PC-3 (cell line): ENCODE data around the gene NTF3. TPM values are rescaled to one million over a fixed set of nuclear protein-coding genes. Genes with fewer than 3 reads are reported as not detected.

ENCODE experiments used
- ATAC-seq: fragments of 200-7000 bp; cut with Tn5 transposase; 2 replicates; pipeline ENCODE4 v1.9.1; 2020; ENCODE audit warnings: mild to moderate bottlenecking, moderate library complexity
- BruUV-seq: library from RNA; stranded (reverse); fragments of 400-500 nt; replicated peaks from 2 replicates; lab custom pipeline; 2021; lab: Mats Ljungman, UMichigan
- CTCF ChIA-PET: fragments of 300-600 bp; sonication (Branson Sonifier 250); formaldehyde crosslinking; loops from one replicate; lab custom pipeline; 2022; ENCODE audit warnings: antibody characterized with exemption; lab: Charles Lee
- POLR2A ChIA-PET: fragments of 300-600 bp; sonication (Branson Sonifier 250); formaldehyde crosslinking; loops from one replicate; lab custom pipeline; 2022; ENCODE audit warnings: antibody characterized with exemption; ENCODE audit not compliant: unreplicated experiment; lab: Charles Lee
- DNase-seq: peaks from one replicate; pipeline ENCODE4 v3.0.0-alpha.2; 2015
- H2AFZ ChIP-seq: fragments of 300-600 bp; sonication (generic); 2 replicates; pipeline ENCODE4 v1.6.0; 2016; ENCODE audit warnings: antibody characterized with exemption, low read length
- H3F3A ChIP-seq: fragments of 300-600 bp; sonication (generic); one replicate; pipeline ENCODE4 v1.6.0; 2017; ENCODE audit warnings: antibody characterized with exemption, low read length, control low read depth, mild to moderate bottlenecking; ENCODE audit not compliant: unreplicated experiment
- H3K27ac ChIP-seq: fragments of 300-600 bp; sonication (generic); 2 replicates; pipeline ENCODE4 v1.5.1; 2016; ENCODE audit warnings: mild to moderate bottlenecking, low read length
- H3K27me3 ChIP-seq: fragments of 300-600 bp; sonication (generic); 2 replicates; pipeline ENCODE4 v1.6.1; 2016; ENCODE audit warnings: low read length, mixed read lengths
- H3K36me3 ChIP-seq: fragments of 300-600 bp; sonication (generic); 2 replicates; pipeline ENCODE4 v1.6.1; 2016; ENCODE audit warnings: low read depth, mixed run types, low read length, mixed read lengths
- H3K4me1 ChIP-seq: fragments of 300-600 bp; sonication (generic); 2 replicates; pipeline ENCODE4 v1.5.1; 2016; ENCODE audit warnings: low read length; ENCODE audit not compliant: insufficient read depth
- H3K4me2 ChIP-seq: fragments of 300-600 bp; sonication (generic); 2 replicates; pipeline ENCODE4 v1.6.0; 2016; ENCODE audit warnings: low read length
- H3K4me3 ChIP-seq: fragments of 300-600 bp; sonication (generic); 2 replicates; pipeline ENCODE4 v1.5.1; 2016; ENCODE audit warnings: mild to moderate bottlenecking, low read length, mixed read lengths
- H3K79me2 ChIP-seq: fragments of 300-600 bp; sonication (generic); 2 replicates; pipeline ENCODE4 v1.6.1; 2017; ENCODE audit warnings: low read length, mixed read lengths
- H3K9ac ChIP-seq: fragments of 300-600 bp; sonication (generic); 2 replicates; pipeline ENCODE4 v1.6.0; 2016; ENCODE audit warnings: mild to moderate bottlenecking, low read length
- H3K9me2 ChIP-seq: fragments of 300-600 bp; sonication (generic); replicated peaks from 2 replicates; pipeline ENCODE4 v1.6.1; 2016; ENCODE audit warnings: mixed run types, low read length, mixed read lengths
- H3K9me3 ChIP-seq: fragments of 300-600 bp; sonication (generic); 2 replicates; pipeline ENCODE4 v1.6.1; 2016; ENCODE audit warnings: low read length, mixed read lengths
- H4K20me1 ChIP-seq: fragments of 300-600 bp; sonication (generic); 2 replicates; pipeline ENCODE4 v1.6.1; 2016; ENCODE audit warnings: low read length, mixed read lengths
- CTCF ChIP-seq: fragments of 300-600 bp; sonication (generic); conservative IDR thresholded peaks from 2 replicates; pipeline ENCODE4 v1.5.1; 2017; ENCODE audit warnings: antibody characterized with exemption, low read depth, mild to moderate bottlenecking, low read length
- EZH2 ChIP-seq: fragments of 300-600 bp; sonication (generic); IDR thresholded peaks from one replicate; pipeline ENCODE4 v1.6.1; 2017; ENCODE audit warnings: antibody characterized with exemption, mild to moderate bottlenecking, low read length; ENCODE audit not compliant: unreplicated experiment
- EZH2phosphoT487 ChIP-seq: fragments of 300-600 bp; sonication (generic); IDR thresholded peaks from 2 replicates; pipeline ENCODE4 v1.6.1; 2018; ENCODE audit warnings: mild to moderate bottlenecking, antibody characterized with exemption, low read length, borderline replicate concordance
- intact Hi-C: fragments of 100-400 bp; cut with micrococcal nuclease; formaldehyde crosslinking; loops from 2 replicates; pipeline ENCODE4 v1.9.0; 2023
- total RNA-seq: library from RNA; depleted of rRNA; stranded (reverse); fragments of >200 nt; gene quantifications from 2 replicates; pipeline ENCODE4 v1.2.3, GENCODE V29; 2014

The NTF3 gene
- total RNA-seq, 1 experiment from 2014 or later = not detected

- peaks cover 6% of the 10 kb centered on the region; the same call in 1 of the 2 replicates for H3K27me3 ChIP-seq
- H3K4me2 ChIP-seq = no peak overlapping the region
- no peak overlapping the region for H2AFZ ChIP-seq
- H3K36me3 ChIP-seq = no peaks in the 10 kb centered on the region
- DNase-seq (no peak), ATAC-seq (no peak)
- ChIA-PET POLR2A (no interaction called here), CTCF (no interaction called here)
- intact Hi-C loops = no loop called here
- H3K9me2 ChIP-seq = no peaks in the 10 kb centered on the region
- no peak overlapping the region for H3K27ac ChIP-seq
- no TSS peak for BruUV-seq
- no peaks in the 10 kb centered on the region for H3K4me1 ChIP-seq
- H3F3A ChIP-seq = no peaks in the 10 kb centered on the region
- TF ChIP-seq EZH2 = no peak
- no peak for TF ChIP-seq EZH2phosphoT487
- TF ChIP-seq CTCF = no peak
- H4K20me1 ChIP-seq = no peaks in the 10 kb centered on the region
- no peak overlapping the region for H3K9ac ChIP-seq
- H3K9me3 ChIP-seq = no peaks in the 10 kb centered on the region
- no peaks in the 10 kb centered on the region for H3K79me2 ChIP-seq
- H3K4me3 ChIP-seq = no peak overlapping the region
Measured at GRCh38 chr12:5487948-5488625, 56.2 kb downstream of the NTF3 start.

GRCh38 chr12:5488626-5488955, 56.7 kb downstream of the NTF3 start:
- no TSS peak for BruUV-seq
- POLR2A ChIA-PET = no interaction called here
- no peaks in the 10 kb centered on the region for H3F3A ChIP-seq
- DNase-seq (no peak), ATAC-seq (no peak)
- TF ChIP-seq CTCF (no peak), EZH2 (no peak), EZH2phosphoT487 (no peak)
- H3K9me2 ChIP-seq = no peaks in the 10 kb centered on the region
- H3K4me2 ChIP-seq = no peak overlapping the region
- no peaks in the 10 kb centered on the region for H3K79me2 ChIP-seq
- H3K9ac ChIP-seq = no peak overlapping the region
- no peaks in the 10 kb centered on the region for H3K36me3 ChIP-seq
- H3K27ac ChIP-seq = no peak overlapping the region
- H3K4me1 ChIP-seq = no peaks in the 10 kb centered on the region
- H3K4me3 ChIP-seq = no peak overlapping the region
- no peaks in the 10 kb centered on the region for H3K9me3 ChIP-seq
- intact Hi-C loops = no loop called here
- H3K27me3 ChIP-seq = peaks cover 10% of the 10 kb centered on the region; the same call in 1 of the 2 replicates
- CTCF ChIA-PET = no interaction called here
- H4K20me1 ChIP-seq = no peaks in the 10 kb centered on the region
- no peak overlapping the region for H2AFZ ChIP-seq

- Histone ChIP-seq H3F3A (no peaks in the 10 kb centered on the region), H3K4me2 (no peak overlapping the region), H3K9ac (no peak overlapping the region), H3K9me3 (no peaks in the 10 kb centered on the region), H2AFZ (no peak overlapping the region), H3K4me1 (no peaks in the 10 kb centered on the region), H3K27me3 (peaks cover 14% of the 10 kb centered on the region; the same call in 1 of the 2 replicates), H4K20me1 (no peaks in the 10 kb centered on the region), H3K9me2 (no peaks in the 10 kb centered on the region), H3K4me3 (no peak overlapping the region), H3K27ac (no peak overlapping the region), H3K36me3 (no peaks in the 10 kb centered on the region), H3K79me2 (no peaks in the 10 kb centered on the region)
- POLR2A ChIA-PET = no interaction called here
- CTCF ChIA-PET = no interaction called here
- intact Hi-C loops = no loop called here
- BruUV-seq = no TSS peak
- TF ChIP-seq CTCF (no peak), EZH2 (no peak), EZH2phosphoT487 (no peak)
- DNase-seq = no peak
- ATAC-seq = no peak
Measured at GRCh38 chr12:5489017-5489416, 57.1 kb downstream of the NTF3 start.
